ENCODE data around the gene ZNF281. TPM values are rescaled to one million over a fixed set of nuclear protein-coding genes. Genes with fewer than 3 reads are reported as not detected.

Gene ZNF281
- total RNA-seq, 2 donors from 2014 or later, result 29.8 to 31.3 TPM

DNA sequence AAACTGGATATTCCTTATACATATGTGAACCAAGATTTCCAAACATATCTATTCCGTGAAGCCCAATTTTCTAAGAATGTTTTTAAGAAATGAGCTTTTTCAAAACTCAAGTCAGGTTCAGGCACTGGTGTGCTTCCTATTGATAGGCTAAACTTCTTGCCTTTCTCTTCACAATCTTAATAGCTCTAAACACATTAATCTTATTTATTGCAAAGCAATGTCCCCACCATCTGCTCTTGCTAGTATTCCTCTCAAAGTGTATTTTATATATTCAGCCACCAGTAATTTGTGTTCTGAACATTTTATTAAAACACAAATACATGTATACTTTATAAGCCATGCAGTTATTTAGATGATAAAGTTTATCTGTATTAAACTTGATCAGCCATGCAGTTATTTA, 11.5 kb downstream of the ZNF281 start:
- peaks cover 12 to 29% of the 10 kb centered on the region in 2 donors for H3K4me1 Mint-ChIP-seq (ENCODE audit: low read depth in 2 of 2)
- ATAC-seq, result no peak
- no peaks in the 10 kb centered on the region for H3K27me3 Mint-ChIP-seq
- H3K36me3 Mint-ChIP-seq, result peaks cover 19% of the 10 kb centered on the region
- no peak overlapping the region for H3K4me3 Mint-ChIP-seq
- DNase-seq (ENCODE audit: low spot score), result no peak
- no peaks in the 10 kb centered on the region for H3K9me3 Mint-ChIP-seq
- no peak overlapping the region for H3K27ac Mint-ChIP-seq

DNA sequence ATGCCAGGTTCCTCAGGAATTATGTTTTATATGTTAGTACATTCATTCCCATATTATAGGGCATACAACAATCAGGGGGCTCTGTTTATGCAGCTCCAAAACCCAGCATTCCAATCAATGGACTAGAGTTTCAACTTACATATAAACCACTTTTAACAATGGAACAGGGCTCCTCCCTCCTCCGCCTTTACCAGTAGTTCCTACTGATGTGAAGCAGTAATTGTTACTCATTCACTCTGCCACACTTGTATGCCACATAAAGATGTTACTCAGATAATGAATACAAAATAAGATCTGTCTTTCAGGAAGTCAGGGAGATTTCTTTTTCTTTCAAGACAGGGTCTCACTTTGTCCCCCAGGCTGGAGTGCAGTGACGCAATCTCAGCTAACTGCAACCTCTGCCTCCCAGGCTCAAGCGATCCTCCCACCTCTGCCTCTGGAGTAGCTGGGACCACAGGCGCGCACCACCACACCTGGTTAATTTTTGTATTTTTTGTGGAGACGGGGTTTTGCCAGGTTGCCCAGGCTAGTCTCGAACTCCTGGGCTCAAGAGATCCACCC, 17.1 kb downstream of the ZNF281 start:
- Mint-ChIP-seq H3K27ac (no peak overlapping the region), H3K9me3 (no peaks in the 10 kb centered on the region), H3K4me3 (no peak overlapping the region), H3K27me3 (no peaks in the 10 kb centered on the region), H3K4me1 (ENCODE audit: low read depth in 2 of 2) (peaks cover 5 to 7% of the 10 kb centered on the region in 2 donors), H3K36me3 (peaks cover 4% of the 10 kb centered on the region)
- DNase-seq (ENCODE audit: low spot score) (no peak), ATAC-seq (peak in 1 of 2 donors; percentile 44)

DNA sequence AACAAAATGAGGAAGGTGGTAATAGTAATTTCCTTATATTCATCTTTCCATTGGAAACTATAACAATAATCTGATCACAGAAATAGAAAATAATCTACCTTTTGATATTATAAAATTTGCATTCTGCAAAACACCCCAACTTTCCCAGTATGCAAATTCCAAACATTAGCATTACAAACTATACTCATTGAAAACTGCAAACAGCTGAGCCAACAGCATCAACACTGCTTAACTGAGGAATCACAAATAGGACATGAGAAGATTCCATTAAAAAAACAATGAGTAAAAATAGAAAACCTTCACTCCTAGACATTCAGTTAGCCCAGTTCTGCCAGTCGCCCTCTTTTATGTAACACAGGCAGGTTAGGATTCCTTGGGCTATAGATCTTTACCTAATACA, 18.1 kb downstream of the ZNF281 start:
- ATAC-seq (no peak), DNase-seq (ENCODE audit: low spot score) (no peak)
- H3K27ac Mint-ChIP-seq, result no peak overlapping the region
- peaks cover 5 to 7% of the 10 kb centered on the region in 2 donors for H3K4me1 Mint-ChIP-seq (ENCODE audit: low read depth in 2 of 2)
- H3K9me3 Mint-ChIP-seq, result no peaks in the 10 kb centered on the region
- H3K27me3 Mint-ChIP-seq, result no peaks in the 10 kb centered on the region
- peaks cover 4% of the 10 kb centered on the region for H3K36me3 Mint-ChIP-seq
- H3K4me3 Mint-ChIP-seq, result no peak overlapping the region

- Mint-ChIP-seq H3K4me1 (ENCODE audit: low read depth in 2 of 2) (peaks cover 0 to 3% of the 10 kb centered on the region in 2 donors), H3K27ac (no peak overlapping the region), H3K4me3 (no peak overlapping the region), H3K27me3 (no peaks in the 10 kb centered on the region), H3K9me3 (no peaks in the 10 kb centered on the region), H3K36me3 (no peaks in the 10 kb centered on the region)
- ATAC-seq (no peak), DNase-seq (ENCODE audit: low spot score) (no peak)
Observed at GRCh38 chr1:200388791-200389190, 21.0 kb downstream of the ZNF281 start.

- Mint-ChIP-seq H3K4me1 (ENCODE audit: low read depth in 2 of 2) (no peaks in the 10 kb centered on the region), H3K4me3 (no peak overlapping the region), H3K27ac (no peak overlapping the region), H3K36me3 (no peaks in the 10 kb centered on the region), H3K9me3 (no peaks in the 10 kb centered on the region), H3K27me3 (no peaks in the 10 kb centered on the region)
- DNase-seq (ENCODE audit: low spot score) (no peak), ATAC-seq (no peak)
Observed at GRCh38 chr1:200386416-200386815, 23.4 kb downstream of the ZNF281 start.

DNA sequence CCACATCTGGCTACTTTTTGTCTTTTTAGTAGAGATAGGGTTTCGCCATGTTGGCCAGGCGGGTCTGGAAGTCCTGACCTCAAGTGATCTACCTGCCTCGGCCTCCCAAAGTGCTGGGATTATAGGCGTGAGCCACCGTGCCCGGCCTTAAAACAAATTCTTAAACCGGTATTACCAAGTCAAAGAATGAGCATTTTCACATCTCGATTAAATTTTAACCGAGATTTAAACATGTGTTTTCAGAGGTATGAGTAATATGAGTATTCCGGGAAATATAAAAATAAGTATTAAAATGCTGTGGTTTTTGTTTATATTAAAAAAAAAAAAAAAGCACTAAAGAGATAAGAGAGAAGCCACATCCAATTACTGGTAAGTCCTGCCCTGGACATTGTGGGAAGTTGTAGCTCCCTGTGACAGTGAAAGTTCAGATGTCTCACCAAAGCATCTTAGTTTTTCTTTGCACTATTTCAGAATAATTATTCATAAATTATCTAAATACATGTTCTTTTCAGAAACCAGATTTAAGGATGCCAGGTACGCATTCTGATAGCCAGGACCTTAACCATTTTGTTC, 24.9 kb downstream of the ZNF281 start:
- Mint-ChIP-seq H3K9me3 (no peaks in the 10 kb centered on the region), H3K4me3 (no peak overlapping the region), H3K36me3 (no peaks in the 10 kb centered on the region), H3K4me1 (ENCODE audit: low read depth in 2 of 2) (no peaks in the 10 kb centered on the region), H3K27ac (no peak overlapping the region), H3K27me3 (no peaks in the 10 kb centered on the region)
- DNase-seq (ENCODE audit: low spot score) (no peak), ATAC-seq (no peak)

GRCh38 chr1:200381256-200381984, 28.4 kb downstream of the ZNF281 start:
- peaks cover 0 to 5% of the 10 kb centered on the region in 2 donors for H3K4me1 Mint-ChIP-seq (ENCODE audit: low read depth in 2 of 2)
- ATAC-seq (no peak), DNase-seq (ENCODE audit: low spot score) (no peak)
- H3K9me3 Mint-ChIP-seq, result no peaks in the 10 kb centered on the region
- H3K36me3 Mint-ChIP-seq, result no peaks in the 10 kb centered on the region
- no peak overlapping the region for H3K4me3 Mint-ChIP-seq
- no peaks in the 10 kb centered on the region for H3K27me3 Mint-ChIP-seq
- H3K27ac Mint-ChIP-seq, result no peak overlapping the region

DNA sequence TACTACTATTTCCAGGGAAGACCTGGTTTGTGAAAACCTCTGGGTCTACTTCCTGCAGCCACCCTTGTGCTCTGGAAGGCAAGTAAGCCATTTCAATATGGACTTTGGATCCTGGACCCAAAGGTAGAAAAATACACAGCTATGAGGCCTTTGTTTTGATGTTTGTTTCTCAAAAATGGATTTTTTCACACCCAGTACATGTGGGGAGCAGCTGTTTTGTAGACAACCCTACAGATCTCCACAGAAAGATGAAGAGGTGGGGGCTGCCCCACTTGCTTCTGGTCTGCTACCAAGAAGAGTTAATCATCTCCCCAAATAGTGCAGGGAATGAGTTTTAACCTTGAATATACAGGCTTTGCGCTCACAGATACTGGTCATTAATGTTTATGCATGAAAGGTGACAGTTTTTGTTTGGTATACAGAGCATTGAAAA, 29.2 kb downstream of the ZNF281 start:
- Mint-ChIP-seq H3K9me3 (peaks cover 4% of the 10 kb centered on the region), H3K36me3 (no peaks in the 10 kb centered on the region), H3K4me1 (ENCODE audit: low read depth in 2 of 2) (peaks cover 0 to 5% of the 10 kb centered on the region in 2 donors), H3K27me3 (no peaks in the 10 kb centered on the region), H3K27ac (no peak overlapping the region), H3K4me3 (no peak overlapping the region)
- no peak for ATAC-seq
- no peak for DNase-seq (ENCODE audit: low spot score)

DNA sequence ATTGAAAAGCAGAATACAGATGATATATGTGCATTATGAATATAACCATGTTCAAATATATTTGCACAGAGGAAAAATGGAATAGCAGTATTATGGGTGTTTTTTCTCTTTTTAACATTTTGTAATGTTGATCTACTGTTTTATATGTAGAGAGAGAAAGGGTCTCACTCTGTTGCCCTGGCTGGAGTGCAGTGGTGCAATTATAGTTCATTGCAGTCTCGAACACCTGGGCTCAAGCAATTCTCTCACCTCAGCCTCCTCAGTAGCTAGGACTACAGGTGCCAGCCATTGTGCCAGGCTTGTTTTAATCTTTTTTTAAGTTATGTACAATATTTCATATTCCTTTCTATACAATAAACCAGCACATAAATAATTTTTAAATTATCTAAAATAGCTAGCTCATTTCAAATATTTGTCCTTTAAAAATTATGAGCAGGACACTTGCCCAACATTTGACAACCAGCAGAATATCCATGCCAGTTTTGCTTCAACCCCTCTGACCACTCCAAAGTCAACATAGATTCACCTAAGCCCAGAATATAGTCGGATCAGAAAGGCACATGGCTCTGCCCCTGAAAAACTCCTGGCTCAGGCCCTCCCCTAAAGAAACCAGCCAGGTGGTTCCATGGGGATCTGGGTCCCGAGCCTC, 29.8 kb downstream of the ZNF281 start:
- peaks cover 0 to 5% of the 10 kb centered on the region in 2 donors for H3K4me1 Mint-ChIP-seq (ENCODE audit: low read depth in 2 of 2)
- no peak for DNase-seq (ENCODE audit: low spot score)
- H3K27me3 Mint-ChIP-seq, result no peaks in the 10 kb centered on the region
- no peak for ATAC-seq
- no peak overlapping the region for H3K4me3 Mint-ChIP-seq
- no peak overlapping the region for H3K27ac Mint-ChIP-seq
- H3K36me3 Mint-ChIP-seq, result no peaks in the 10 kb centered on the region
- peaks cover 4% of the 10 kb centered on the region for H3K9me3 Mint-ChIP-seq

- no peaks in the 10 kb centered on the region for H3K27me3 Mint-ChIP-seq
- H3K4me3 Mint-ChIP-seq, result no peak overlapping the region
- DNase-seq (ENCODE audit: low spot score), result no peak
- H3K4me1 Mint-ChIP-seq (ENCODE audit: low read depth in 2 of 2), result peaks cover 0 to 5% of the 10 kb centered on the region in 2 donors
- peaks cover 4% of the 10 kb centered on the region for H3K9me3 Mint-ChIP-seq
- no peak overlapping the region for H3K27ac Mint-ChIP-seq
- no peaks in the 10 kb centered on the region for H3K36me3 Mint-ChIP-seq
- no peak for ATAC-seq
Observed at GRCh38 chr1:200379432-200379757, 30.4 kb downstream of the ZNF281 start.

DNA sequence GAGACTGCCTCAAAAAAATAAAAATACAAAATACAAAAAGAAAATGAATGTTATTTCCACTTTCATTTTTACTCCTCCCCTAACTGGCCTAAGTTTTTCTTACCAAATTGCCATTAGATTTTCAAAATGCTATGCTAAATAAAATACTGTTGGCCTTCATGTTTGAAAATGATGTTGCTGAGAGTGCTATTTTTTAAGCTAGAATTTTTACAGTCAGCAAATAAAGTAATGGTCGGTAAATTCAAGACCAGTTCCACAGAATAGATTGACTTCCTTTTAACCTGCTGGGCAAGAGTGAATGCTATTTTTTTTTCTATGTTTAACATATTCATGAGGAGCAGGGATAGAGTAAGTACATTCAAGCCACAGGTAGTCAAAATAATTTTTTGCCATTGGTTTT, 31.7 kb downstream of the ZNF281 start:
- Mint-ChIP-seq H3K36me3 (no peaks in the 10 kb centered on the region), H3K27me3 (no peaks in the 10 kb centered on the region), H3K9me3 (peaks cover 4% of the 10 kb centered on the region), H3K27ac (peak overlapping the region in 1 of 2 donors; percentile 19), H3K4me3 (no peak overlapping the region), H3K4me1 (ENCODE audit: low read depth in 2 of 2) (peaks cover 0 to 5% of the 10 kb centered on the region in 2 donors)
- no peak for DNase-seq (ENCODE audit: low spot score)
- ATAC-seq, result peak in 1 of 2 donors; percentile 48

- DNase-seq (ENCODE audit: low spot score), result no peak
- H3K27me3 Mint-ChIP-seq, result no peaks in the 10 kb centered on the region
- peaks cover 0 to 5% of the 10 kb centered on the region in 2 donors for H3K4me1 Mint-ChIP-seq (ENCODE audit: low read depth in 2 of 2)
- no peak overlapping the region for H3K4me3 Mint-ChIP-seq
- no peak for ATAC-seq
- H3K36me3 Mint-ChIP-seq, result no peaks in the 10 kb centered on the region
- peak overlapping the region in 1 of 2 donors; percentile 11 for H3K27ac Mint-ChIP-seq
- H3K9me3 Mint-ChIP-seq, result peaks cover 4% of the 10 kb centered on the region
Observed at GRCh38 chr1:200376528-200376927, 33.3 kb downstream of the ZNF281 start.

DNA sequence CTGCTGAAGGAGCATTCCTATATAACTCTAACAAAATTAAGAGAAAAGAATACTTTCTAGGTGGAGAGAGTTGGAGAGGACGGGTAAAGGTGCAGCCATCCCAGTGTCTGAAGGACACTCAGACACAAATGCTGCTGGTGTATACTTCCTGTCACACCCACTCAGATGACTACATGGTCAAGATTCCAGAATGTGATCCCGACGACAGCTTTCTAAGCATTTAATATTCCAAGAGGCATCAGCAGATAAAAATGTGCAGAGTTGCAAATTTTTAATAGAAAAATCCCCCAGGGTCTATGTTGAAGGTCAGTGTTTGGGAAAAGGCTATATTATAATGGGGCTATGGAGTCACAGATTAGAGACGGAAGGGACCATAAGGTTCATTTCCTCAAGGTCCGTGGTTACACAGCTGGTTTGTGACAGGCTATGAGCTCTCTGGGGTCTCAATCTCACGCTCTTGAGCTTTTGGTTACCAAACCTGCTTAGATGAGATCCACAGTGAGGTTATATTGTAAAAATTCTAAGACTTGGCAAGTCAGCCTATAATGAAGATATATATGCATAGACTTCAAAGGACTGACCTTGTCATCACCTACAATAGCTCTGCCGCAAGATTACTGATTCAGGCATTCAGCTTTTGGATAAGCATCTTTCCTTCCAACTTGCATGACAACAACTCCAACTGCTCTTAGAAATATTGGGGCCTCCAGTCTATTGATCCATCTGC, 35.1 kb downstream of the ZNF281 start:
- H3K27me3 Mint-ChIP-seq, result no peaks in the 10 kb centered on the region
- H3K4me1 Mint-ChIP-seq (ENCODE audit: low read depth in 2 of 2), result peaks cover 0 to 5% of the 10 kb centered on the region in 2 donors
- H3K27ac Mint-ChIP-seq, result no peak overlapping the region
- DNase-seq (ENCODE audit: low spot score), result no peak
- ATAC-seq, result no peak
- peaks cover 4% of the 10 kb centered on the region for H3K9me3 Mint-ChIP-seq
- H3K4me3 Mint-ChIP-seq, result no peak overlapping the region
- H3K36me3 Mint-ChIP-seq, result no peaks in the 10 kb centered on the region

All from natural killer cell treated with Interleukin-12 subunit alpha and Interleukin-12 subunit beta and Interleukin-15 and Interleukin-18, amount 100 ng/mL, for 72 hours (primary cell).